PFSK-1 (cell line): ENCODE measurements around the gene DAB1.

Experiments used
- FOXP2 ChIP-seq: optimal IDR thresholded peaks from 2 replicates; pipeline ENCODE3; 2011; ENCODE audit warnings: borderline replicate concordance, control low read depth, inconsistent platforms; ENCODE audit not compliant: insufficient read depth; ENCODE audit errors: extremely low read length, extremely low read depth
- POLR2AphosphoS5 ChIP-seq: IDR thresholded peaks from 2 replicates; pipeline ENCODE4 v1.6.1; 2012; ENCODE audit warnings: low read depth, mild to moderate bottlenecking, control low read depth, low read length, moderate library complexity
- REST ChIP-seq, 2 experiments: IDR thresholded peaks; 2 replicates each; pipeline versions ENCODE4 v1.6.1 to v1.8.0; 2011 to 2012; ENCODE audit warnings: low read depth in 2 of 2, low read length in 2 of 2, control low read depth in 1 of 2, inconsistent platforms in 1 of 2, mild to moderate bottlenecking in 1 of 2, moderate library complexity in 1 of 2; ENCODE audit not compliant: insufficient read depth in 1 of 2
- SIN3A ChIP-seq: IDR thresholded peaks from 2 replicates; pipeline ENCODE4 v1.6.1; 2012; ENCODE audit warnings: mild to moderate bottlenecking, low read length, moderate library complexity, borderline replicate concordance; ENCODE audit not compliant: insufficient read depth
- TAF1 ChIP-seq: IDR thresholded peaks from 2 replicates; pipeline ENCODE4 v1.6.1; 2012; ENCODE audit warnings: low read length, control low read depth, borderline replicate concordance; ENCODE audit not compliant: insufficient read depth

Gene DAB1

GRCh38 chr1:57093122-57093521 lies 330.7 kb downstream of the DAB1 start:
- no peak for TF ChIP-seq FOXP2
- no peak for TF ChIP-seq POLR2AphosphoS5
- TF ChIP-seq REST (IDR thresholded peaks at IDR 0.05; ENCODE audit: insufficient read depth in 1 of 2, low read depth in 2 of 2, low read length in 2 of 2), result no peak
- no peak for TF ChIP-seq SIN3A
- TF ChIP-seq TAF1, result no peak

- TF ChIP-seq TAF1 (no peak), FOXP2 (no peak), SIN3A (no peak), POLR2AphosphoS5 (no peak)
Measured at GRCh38 chr1:57091642-57092041, 332.2 kb downstream of the DAB1 start.

- no peak for TF ChIP-seq SIN3A
- no peak for TF ChIP-seq REST (IDR thresholded peaks at IDR 0.05; ENCODE audit: insufficient read depth in 1 of 2, low read depth in 2 of 2, low read length in 2 of 2)
- no peak for TF ChIP-seq FOXP2
- no peak for TF ChIP-seq POLR2AphosphoS5
- no peak for TF ChIP-seq TAF1
Measured at GRCh38 chr1:57089855-57090254, 334.0 kb downstream of the DAB1 start.

- TF ChIP-seq FOXP2 (no peak), POLR2AphosphoS5 (no peak), REST (IDR thresholded peaks at IDR 0.05; ENCODE audit: insufficient read depth in 1 of 2, low read depth in 2 of 2, low read length in 2 of 2) (no peak), SIN3A (no peak), TAF1 (no peak)
Measured at GRCh38 chr1:57089221-57089620, 334.6 kb downstream of the DAB1 start.

- TF ChIP-seq FOXP2 (no peak), REST (IDR thresholded peaks at IDR 0.05; ENCODE audit: insufficient read depth in 1 of 2, low read depth in 2 of 2, low read length in 2 of 2) (no peak), POLR2AphosphoS5 (no peak), SIN3A (no peak), TAF1 (no peak)
Measured at GRCh38 chr1:57088653-57089052, 335.2 kb downstream of the DAB1 start.
